Upper lobe of right lung (tissue), 1 donor: Measurements from ENCODE around the gene ISCU. TPM values are rescaled to one million over a fixed set of nuclear protein-coding genes. Genes with fewer than 3 reads are reported as not detected.
"Not testable (repeated sequence)": the region's sequence is repeated elsewhere in the genome, so short reads cannot be mapped to it uniquely, and the experiment has no call there.

Experiments used
- ATAC-seq: fragments of 200-7000 bp; cut with Tn5 transposase; one replicate; pipeline ENCODE4 v1.9.1; 2020; ENCODE audit warnings: mild to moderate bottlenecking, moderate library complexity
- DNase-seq: peaks from one replicate; pipeline ENCODE4 v3.0.0-alpha.2; 2020
- H3K27ac ChIP-seq: fragments of 200-600 bp; one replicate; pipeline ENCODE4 v1.8.0; 2022
- H3K27me3 ChIP-seq: fragments of 200-600 bp; one replicate; pipeline ENCODE4 v1.8.0; 2022; ENCODE audit warnings: mild to moderate bottlenecking
- H3K36me3 ChIP-seq: fragments of 200-600 bp; one replicate; pipeline ENCODE4 v1.8.0; 2022
- H3K4me1 ChIP-seq: fragments of 200-600 bp; one replicate; pipeline ENCODE4 v1.8.0; 2022
- H3K4me3 ChIP-seq: fragments of 200-600 bp; one replicate; pipeline ENCODE4 v1.8.0; 2022; ENCODE audit warnings: mild to moderate bottlenecking
- H3K9me3 ChIP-seq: fragments of 200-600 bp; one replicate; pipeline ENCODE4 v1.8.0; 2022
- intact Hi-C: fragments of 100-400 bp; cut with DNase I; formaldehyde crosslinking; loops from one replicate; pipeline ENCODE4 v1.11.0; 2022
- total RNA-seq: library from RNA; stranded (reverse); fragmentation: NEBNext Ultra II Directional; extraction: Animal tissue kit (Norgen Biotek cat#: 25700); gene quantifications from one replicate; pipeline ENCODE4 v1.2.1, GENCODE V29; 2021
- TF ChIP-seq, protein P1 (sequence below): fragments of 200-600 bp; IDR thresholded peaks from one replicate; pipeline ENCODE4 v1.8.0; 2022; ENCODE audit warnings: antibody characterized with exemption
- donor health status: DM: no; HTN: yes; CAD: no; lungs with severe emphysema.

Gene ISCU
- total RNA-seq, 1 donor from 2014 or later = 138 TPM

DNA sequence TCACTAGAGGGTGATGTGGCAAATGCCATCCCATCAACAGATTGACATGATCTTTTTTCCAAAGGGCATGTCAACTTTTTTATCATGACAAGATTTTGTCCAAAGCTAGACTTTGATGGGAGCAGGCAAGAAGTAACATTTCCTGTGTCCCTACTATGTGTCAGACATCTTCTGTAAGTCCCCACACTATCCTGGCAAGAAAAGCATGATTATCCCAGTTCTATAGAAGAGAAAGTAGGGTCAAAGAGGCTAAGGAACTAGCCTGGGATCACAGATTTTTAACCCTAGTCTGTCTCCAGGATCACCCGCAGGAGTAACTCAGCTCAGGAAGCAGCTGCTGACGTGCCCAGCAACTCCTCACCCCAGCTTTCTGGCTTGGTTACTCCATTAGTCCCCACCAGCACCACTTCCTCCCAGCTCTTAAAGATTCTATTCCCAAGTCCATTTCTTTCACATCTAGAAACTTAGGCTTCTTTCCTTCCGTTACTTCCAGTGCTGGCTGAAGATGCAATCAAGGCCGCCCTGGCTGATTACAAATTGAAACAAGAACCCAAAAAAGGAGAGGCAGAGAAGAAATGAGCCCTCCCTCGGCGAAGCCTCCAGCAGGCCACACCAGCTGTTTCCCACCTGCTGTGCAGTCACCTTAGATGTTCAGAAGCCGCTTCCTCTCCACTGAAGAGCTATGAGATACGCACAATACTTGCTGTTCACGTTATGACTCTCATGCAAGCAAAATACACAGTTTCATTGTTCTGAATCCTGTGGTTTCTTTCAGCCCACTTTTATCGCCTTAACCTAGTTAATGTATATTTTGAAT lies 6.2 kb downstream of the ISCU start:
- DNase-seq = no peak
- Histone ChIP-seq H3K4me1 (peaks cover 36% of the 10 kb centered on the region), H3K27ac (peak overlapping the region; percentile 43), H3K9me3 (no peaks in the 10 kb centered on the region), H3K27me3 (no peaks in the 10 kb centered on the region), H3K36me3 (peaks cover 64% of the 10 kb centered on the region), H3K4me3 (no peak overlapping the region)
- no peak for ATAC-seq
- intact Hi-C loops = loop anchor here (10.0 kb wide), 1 partner anchor 236 kb away; no protein-coding TSS in a partner anchor
- TF ChIP-seq, protein P1, sequence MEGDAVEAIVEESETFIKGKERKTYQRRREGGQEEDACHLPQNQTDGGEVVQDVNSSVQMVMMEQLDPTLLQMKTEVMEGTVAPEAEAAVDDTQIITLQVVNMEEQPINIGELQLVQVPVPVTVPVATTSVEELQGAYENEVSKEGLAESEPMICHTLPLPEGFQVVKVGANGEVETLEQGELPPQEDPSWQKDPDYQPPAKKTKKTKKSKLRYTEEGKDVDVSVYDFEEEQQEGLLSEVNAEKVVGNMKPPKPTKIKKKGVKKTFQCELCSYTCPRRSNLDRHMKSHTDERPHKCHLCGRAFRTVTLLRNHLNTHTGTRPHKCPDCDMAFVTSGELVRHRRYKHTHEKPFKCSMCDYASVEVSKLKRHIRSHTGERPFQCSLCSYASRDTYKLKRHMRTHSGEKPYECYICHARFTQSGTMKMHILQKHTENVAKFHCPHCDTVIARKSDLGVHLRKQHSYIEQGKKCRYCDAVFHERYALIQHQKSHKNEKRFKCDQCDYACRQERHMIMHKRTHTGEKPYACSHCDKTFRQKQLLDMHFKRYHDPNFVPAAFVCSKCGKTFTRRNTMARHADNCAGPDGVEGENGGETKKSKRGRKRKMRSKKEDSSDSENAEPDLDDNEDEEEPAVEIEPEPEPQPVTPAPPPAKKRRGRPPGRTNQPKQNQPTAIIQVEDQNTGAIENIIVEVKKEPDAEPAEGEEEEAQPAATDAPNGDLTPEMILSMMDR = no peak

DNA sequence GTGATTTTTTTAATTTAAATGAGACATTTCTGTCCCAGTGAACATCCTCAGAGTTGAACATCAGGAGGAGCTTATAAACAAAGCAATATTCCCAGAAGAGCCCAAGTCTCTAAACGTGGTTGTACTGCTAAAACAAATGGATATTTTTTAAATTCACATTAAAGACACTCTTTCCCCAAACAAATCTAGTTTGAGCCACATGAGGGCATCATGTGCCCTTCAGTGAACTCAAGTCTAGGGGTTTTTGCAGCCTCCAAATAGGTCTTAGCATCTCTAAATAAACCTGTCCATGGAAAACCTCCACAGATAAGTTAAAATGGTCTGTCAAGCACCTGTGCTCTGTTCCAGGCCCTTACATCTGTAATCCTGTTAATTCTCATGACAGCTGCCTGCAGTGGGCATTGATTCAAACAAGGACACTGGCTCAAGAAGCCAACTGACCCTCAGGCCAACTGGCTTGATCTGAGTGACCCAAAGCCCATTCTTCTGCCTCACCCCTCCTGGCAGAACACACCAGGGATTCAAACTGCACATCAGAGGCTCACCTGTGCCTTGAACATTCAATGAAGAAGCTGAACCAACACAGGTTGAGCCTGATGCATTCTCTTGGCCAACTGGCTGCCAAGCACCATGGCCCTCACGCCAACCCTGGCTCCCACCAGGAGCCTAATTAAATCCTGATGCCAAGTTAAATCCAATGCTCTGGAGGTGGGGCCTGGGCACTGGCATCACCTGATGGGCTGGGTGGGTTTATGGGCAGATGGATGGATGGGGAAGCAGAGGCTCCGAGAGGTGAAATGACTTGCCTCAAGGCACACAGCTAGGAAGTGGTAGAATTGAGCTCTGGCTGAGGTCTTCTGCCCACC lies 8.6 kb downstream of the ISCU start:
- Histone ChIP-seq H3K36me3 (peaks cover 43% of the 10 kb centered on the region), H3K4me1 (peaks cover 23% of the 10 kb centered on the region), H3K27ac (no peak overlapping the region), H3K27me3 (no peaks in the 10 kb centered on the region), H3K9me3 (no peaks in the 10 kb centered on the region), H3K4me3 (no peak overlapping the region)
- DNase-seq = no peak
- TF ChIP-seq, protein P1 = peak; percentile 32
- intact Hi-C loops = no loop called here
- ATAC-seq = no peak

DNA sequence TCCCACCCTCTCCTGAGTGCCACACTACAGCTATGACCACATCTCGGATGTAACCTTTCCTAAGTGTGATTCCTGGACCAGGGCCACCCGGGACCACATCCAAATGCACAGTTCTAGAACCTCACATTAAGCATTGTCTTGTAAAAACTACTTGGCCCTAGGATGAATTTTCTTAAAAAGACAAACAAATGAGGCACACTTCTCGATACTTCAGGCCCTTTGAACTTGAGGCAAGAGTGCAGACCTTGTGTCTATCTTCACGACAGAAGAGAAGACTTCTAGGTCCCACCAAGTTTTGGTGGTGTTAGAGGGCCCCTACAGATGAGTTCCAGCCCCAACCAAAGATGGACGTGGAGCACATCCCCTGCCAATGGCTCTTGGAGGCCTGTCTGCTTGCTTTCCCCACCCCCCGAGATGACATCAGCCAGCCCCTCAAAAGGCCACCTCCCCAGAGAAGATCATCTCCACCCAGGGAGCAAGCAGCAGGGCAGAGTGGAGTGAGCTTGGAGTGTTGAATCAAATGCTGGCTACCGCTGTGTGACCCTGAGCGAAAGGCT lies 9.3 kb downstream of the ISCU start:
- Histone ChIP-seq H3K9me3 (no peaks in the 10 kb centered on the region), H3K27ac (no peak overlapping the region), H3K36me3 (peaks cover 35% of the 10 kb centered on the region), H3K27me3 (no peaks in the 10 kb centered on the region), H3K4me1 (peaks cover 19% of the 10 kb centered on the region), H3K4me3 (no peak overlapping the region)
- intact Hi-C loops = no loop called here
- TF ChIP-seq, protein P1 = no peak
- DNase-seq = no peak
- no peak for ATAC-seq

DNA sequence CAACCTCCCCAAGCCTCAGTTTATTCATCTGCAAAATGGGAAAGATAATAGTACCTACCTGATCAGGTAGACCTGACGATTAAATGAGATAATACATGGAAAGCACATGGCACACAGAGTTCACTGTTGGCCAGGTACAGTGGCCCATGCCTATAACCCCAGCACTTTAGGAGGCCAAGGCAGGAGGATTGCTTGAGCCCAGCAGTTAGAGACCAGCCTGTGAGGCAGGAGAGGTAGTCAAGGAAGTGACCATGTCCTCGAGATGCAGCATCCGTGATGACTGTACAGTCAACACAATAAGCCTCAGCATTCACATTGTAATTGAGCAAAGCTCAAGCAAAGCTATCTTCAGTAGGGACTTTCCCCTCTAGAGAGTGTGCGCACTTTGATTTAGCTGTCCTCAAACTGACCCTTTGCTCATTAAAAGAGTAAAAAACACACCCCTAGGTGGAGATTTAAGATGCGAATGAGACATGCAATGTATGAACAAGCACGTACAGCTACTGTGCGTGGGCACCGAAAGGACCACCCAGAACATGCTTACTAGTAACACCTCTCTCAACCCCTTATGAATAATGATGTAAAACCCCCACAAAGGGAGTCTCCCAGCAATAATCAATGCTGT lies 9.9 kb downstream of the ISCU start:
- Histone ChIP-seq H3K4me1 (peaks cover 16% of the 10 kb centered on the region), H3K4me3 (no peak overlapping the region), H3K27me3 (no peaks in the 10 kb centered on the region), H3K36me3 (peaks cover 29% of the 10 kb centered on the region), H3K9me3 (no peaks in the 10 kb centered on the region), H3K27ac (no peak overlapping the region)
- DNase-seq (no peak), ATAC-seq (no peak)
- intact Hi-C loops = no loop called here
- TF ChIP-seq, protein P1 = no peak

DNA sequence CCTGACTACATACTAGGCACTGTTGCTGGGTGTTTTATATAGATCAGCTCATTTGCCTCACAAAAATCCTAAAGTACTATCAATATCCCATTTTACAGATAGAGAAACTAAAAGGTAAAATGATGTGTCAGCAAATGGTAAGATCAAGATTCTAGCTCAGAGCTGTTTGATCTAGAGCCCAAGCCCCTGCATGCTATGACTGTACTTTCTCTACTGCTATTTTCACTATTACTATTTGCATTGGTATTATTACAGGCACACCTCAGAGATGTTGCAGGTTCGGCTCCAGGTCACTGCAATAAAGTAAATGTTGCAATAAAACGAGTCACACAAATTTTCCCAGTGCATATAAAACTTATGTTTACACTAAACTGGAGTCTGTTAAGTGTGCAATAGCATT lies 10.9 kb downstream of the ISCU start:
- DNase-seq = no peak
- ATAC-seq = no peak
- intact Hi-C loops = no loop called here

DNA sequence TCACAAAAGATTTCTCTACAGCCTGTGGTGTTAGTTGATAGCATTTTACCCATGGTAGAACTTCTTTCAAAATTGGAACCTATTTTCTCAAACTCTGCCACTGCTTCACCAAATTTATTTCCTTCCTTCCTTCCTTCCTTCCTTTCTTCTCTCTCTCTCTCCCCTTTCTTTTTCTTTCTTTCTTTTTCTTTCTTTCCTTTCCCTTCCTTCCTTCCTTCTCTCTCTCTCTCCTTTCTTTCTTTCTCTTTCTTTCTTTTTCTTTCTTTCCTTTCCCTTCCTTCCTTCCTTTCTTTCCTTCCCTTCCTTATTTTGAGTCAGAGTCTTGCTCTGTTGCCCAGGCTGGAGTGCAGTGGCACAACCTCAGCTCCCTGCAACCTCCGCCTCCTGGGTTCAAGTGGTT lies 11.9 kb downstream of the ISCU start:
- DNase-seq, H3K27ac ChIP-seq, H3K27me3 ChIP-seq, intact Hi-C loops, H3K9me3 ChIP-seq, H3K4me3 ChIP-seq, ATAC-seq, H3K4me1 ChIP-seq, H3K36me3 ChIP-seq: not testable (repeated sequence)

More for the DNA sequence above, 10.9 kb downstream of the ISCU start:
- Histone ChIP-seq H3K27me3 (no peaks in the 10 kb centered on the region), H3K36me3 (peaks cover 19% of the 10 kb centered on the region), H3K4me1 (peaks cover 6% of the 10 kb centered on the region), H3K9me3 (no peaks in the 10 kb centered on the region), H3K4me3 (no peak overlapping the region), H3K27ac (no peak overlapping the region)
- TF ChIP-seq, protein P1 = no peak
